Measurements from ENCODE around the gene ATP6V1G1. TPM values are rescaled to one million over a fixed set of nuclear protein-coding genes. Genes with fewer than 3 reads are reported as not detected.
"Not testable (repeated sequence)": the region's sequence is repeated elsewhere in the genome, so short reads cannot be mapped to it uniquely, and the experiment has no call there.

The ATP6V1G1 gene
- total RNA-seq, 1 donor from 2014 or later = 107 TPM

- Mint-ChIP-seq H3K27ac (no peak overlapping the region), H3K36me3 (no peaks in the 10 kb centered on the region), H3K27me3 (ENCODE audit: low read depth) (no peaks in the 10 kb centered on the region), H3K4me3 (no peak overlapping the region), H3K9me3 (no peaks in the 10 kb centered on the region), H3K4me1 (peaks cover 4% of the 10 kb centered on the region)
- TF ChIP-seq CTCF (IDR thresholded peaks at IDR 0.05; ENCODE audit: unreplicated experiment) = no peak
- DNase-seq (ENCODE audit: low spot score in 2 of 2, unreplicated experiment in 2 of 2) = no peak
Observed at GRCh38 chr9:114570742-114571141, 16.8 kb upstream of the ATP6V1G1 start.

GRCh38 chr9:114571391-114571790 is 16.2 kb upstream of the ATP6V1G1 start:
- Mint-ChIP-seq H3K4me3 (no peak overlapping the region), H3K36me3 (no peaks in the 10 kb centered on the region), H3K4me1 (peaks cover 4% of the 10 kb centered on the region), H3K9me3 (no peaks in the 10 kb centered on the region), H3K27me3 (ENCODE audit: low read depth) (no peaks in the 10 kb centered on the region), H3K27ac (no peak overlapping the region)
- no peak for DNase-seq (ENCODE audit: low spot score in 2 of 2, unreplicated experiment in 2 of 2)
- TF ChIP-seq CTCF (IDR thresholded peaks at IDR 0.05; ENCODE audit: unreplicated experiment) = no peak

GRCh38 chr9:114572199-114572598 is 15.4 kb upstream of the ATP6V1G1 start:
- Mint-ChIP-seq H3K9me3 (no peaks in the 10 kb centered on the region), H3K4me1 (peaks cover 4% of the 10 kb centered on the region), H3K4me3 (no peak overlapping the region), H3K27ac (no peak overlapping the region), H3K36me3 (no peaks in the 10 kb centered on the region), H3K27me3 (ENCODE audit: low read depth) (no peaks in the 10 kb centered on the region)
- no peak for TF ChIP-seq CTCF (IDR thresholded peaks at IDR 0.05; ENCODE audit: unreplicated experiment)
- DNase-seq (ENCODE audit: low spot score in 2 of 2, unreplicated experiment in 2 of 2) = no peak

- no peak for DNase-seq (ENCODE audit: low spot score in 2 of 2, unreplicated experiment in 2 of 2)
- no peak overlapping the region for H3K4me3 Mint-ChIP-seq
- H3K4me1 Mint-ChIP-seq = peaks cover 4% of the 10 kb centered on the region
- H3K36me3 Mint-ChIP-seq = no peaks in the 10 kb centered on the region
- no peak overlapping the region for H3K27ac Mint-ChIP-seq
- TF ChIP-seq CTCF (IDR thresholded peaks at IDR 0.05; ENCODE audit: unreplicated experiment) = no peak
- H3K27me3 Mint-ChIP-seq (ENCODE audit: low read depth) = no peaks in the 10 kb centered on the region
- no peaks in the 10 kb centered on the region for H3K9me3 Mint-ChIP-seq
Observed at GRCh38 chr9:114574438-114574837, 13.1 kb upstream of the ATP6V1G1 start.

GRCh38 chr9:114576779-114577178 is 10.8 kb upstream of the ATP6V1G1 start:
- H3K27me3 Mint-ChIP-seq (ENCODE audit: low read depth); H3K4me1 Mint-ChIP-seq; DNase-seq (ENCODE audit: low spot score in 2 of 2, unreplicated experiment in 2 of 2); H3K36me3 Mint-ChIP-seq; H3K4me3 Mint-ChIP-seq; H3K9me3 Mint-ChIP-seq; H3K27ac Mint-ChIP-seq: not testable (repeated sequence)

GRCh38 chr9:114578134-114578533 is 9.4 kb upstream of the ATP6V1G1 start:
- H3K27me3 Mint-ChIP-seq (ENCODE audit: low read depth); H3K27ac Mint-ChIP-seq; H3K4me3 Mint-ChIP-seq; DNase-seq (ENCODE audit: low spot score in 2 of 2, unreplicated experiment in 2 of 2); H3K36me3 Mint-ChIP-seq; H3K9me3 Mint-ChIP-seq; H3K4me1 Mint-ChIP-seq: not testable (repeated sequence)

- DNase-seq (ENCODE audit: low spot score in 2 of 2, unreplicated experiment in 2 of 2) = no peak
- H3K27me3 Mint-ChIP-seq (ENCODE audit: low read depth) = no peaks in the 10 kb centered on the region
- peaks cover 8% of the 10 kb centered on the region for H3K4me1 Mint-ChIP-seq
- TF ChIP-seq CTCF (IDR thresholded peaks at IDR 0.05; ENCODE audit: unreplicated experiment) = no peak
- H3K4me3 Mint-ChIP-seq = no peak overlapping the region
- H3K27ac Mint-ChIP-seq = no peak overlapping the region
- H3K36me3 Mint-ChIP-seq = no peaks in the 10 kb centered on the region
- H3K9me3 Mint-ChIP-seq = no peaks in the 10 kb centered on the region
Observed at GRCh38 chr9:114580609-114581193, 6.9 kb upstream of the ATP6V1G1 start.

Data from mesothelial cell of epicardium (in vitro differentiated cells).